HEK293T (cell line): ENCODE results near the gene CLDN6.

Source experiments
- BHLHE40 ChIP-seq: fragments of 450-650 bp; IDR thresholded peaks from 2 replicates; pipeline ENCODE4 v1.6.1; 2016; ENCODE audit warnings: mild to moderate bottlenecking, moderate library complexity, borderline replicate concordance
- FOXM1 ChIP-seq: fragments of 450-650 bp; IDR thresholded peaks from 2 replicates; pipeline ENCODE4 v1.6.1; 2017; ENCODE audit warnings: mild to moderate bottlenecking, borderline replicate concordance
- L3MBTL2 ChIP-seq: fragments of 450-650 bp; conservative IDR thresholded peaks from 2 replicates; pipeline ENCODE4 v1.6.1; 2016; ENCODE audit warnings: mild to moderate bottlenecking
- SP1 ChIP-seq: fragments of 450-650 bp; IDR thresholded peaks from 2 replicates; pipeline ENCODE4 v1.6.1; 2017

GRCh38 chr16:3032624-3033023 lies 14.6 kb upstream of the CLDN6 start:
- TF ChIP-seq FOXM1 (no peak), SP1 (no peak), L3MBTL2 (no peak), BHLHE40 (no peak)
